ENCODE measurements around the gene CDX1.

The CDX1 gene

GRCh38 chr5:150208187-150209098 lies 41.9 kb downstream of the CDX1 start:
- peak; percentile 72 for DNase-seq (ENCODE audit: low spot score)

DNA sequence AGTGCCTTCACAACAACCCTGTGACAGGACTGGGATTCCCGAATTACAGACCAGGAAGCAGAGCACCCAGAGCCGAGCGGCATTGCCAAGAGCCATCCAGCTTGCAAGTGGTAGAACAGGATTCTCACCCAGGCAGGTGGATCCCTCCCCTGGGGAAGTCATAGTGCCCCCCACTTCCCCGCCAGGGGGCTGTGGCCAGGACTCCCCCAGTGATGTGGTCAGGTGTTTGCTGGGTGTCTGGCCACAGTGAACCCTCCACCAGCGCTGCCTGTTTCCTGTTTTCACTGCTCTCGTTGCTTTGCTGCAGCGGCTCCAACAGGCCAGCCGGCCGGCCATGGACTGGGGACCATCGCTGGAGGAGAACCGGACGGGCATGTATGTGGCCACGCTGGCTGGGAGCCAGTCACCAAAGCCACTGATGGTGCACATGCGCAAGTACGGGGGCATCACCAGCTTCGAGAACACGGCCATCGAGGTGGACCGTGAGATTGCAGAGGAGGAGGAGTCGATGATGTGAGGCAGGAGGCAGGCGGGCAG lies 42.6 kb downstream of the CDX1 start:
- DNase-seq (ENCODE audit: low spot score), result peak; percentile 58

GRCh38 chr5:150210644-150211043 lies 44.1 kb downstream of the CDX1 start:
- DNase-seq (ENCODE audit: low spot score), result no peak

GRCh38 chr5:150211156-150212030 lies 44.8 kb downstream of the CDX1 start:
- no peak for DNase-seq (ENCODE audit: low spot score)

- DNase-seq (ENCODE audit: low spot score), result no peak
Measured at GRCh38 chr5:150213530-150213929, 47.0 kb downstream of the CDX1 start.

DNA sequence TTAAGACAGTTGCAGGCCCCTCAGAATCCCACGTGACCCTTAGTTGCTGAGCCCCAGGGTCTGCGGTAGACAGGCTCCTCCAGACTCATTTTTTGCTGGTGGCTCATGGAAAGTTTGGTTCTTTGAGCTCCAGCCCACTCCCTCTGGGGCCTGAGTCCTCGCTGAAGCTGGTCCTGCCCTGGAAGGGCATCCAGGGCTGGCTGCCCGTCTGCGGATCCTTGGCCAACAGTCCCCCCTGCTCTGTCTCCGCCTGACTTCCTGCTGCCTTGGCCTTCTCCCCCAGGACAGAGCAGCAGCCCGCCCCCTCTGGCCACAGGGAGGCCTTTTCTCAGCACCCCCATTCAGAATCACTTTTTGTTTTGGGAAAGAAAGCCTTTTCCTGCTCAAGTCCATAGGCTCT lies 47.7 kb downstream of the CDX1 start:
- DNase-seq (ENCODE audit: low spot score), result no peak

DNA sequence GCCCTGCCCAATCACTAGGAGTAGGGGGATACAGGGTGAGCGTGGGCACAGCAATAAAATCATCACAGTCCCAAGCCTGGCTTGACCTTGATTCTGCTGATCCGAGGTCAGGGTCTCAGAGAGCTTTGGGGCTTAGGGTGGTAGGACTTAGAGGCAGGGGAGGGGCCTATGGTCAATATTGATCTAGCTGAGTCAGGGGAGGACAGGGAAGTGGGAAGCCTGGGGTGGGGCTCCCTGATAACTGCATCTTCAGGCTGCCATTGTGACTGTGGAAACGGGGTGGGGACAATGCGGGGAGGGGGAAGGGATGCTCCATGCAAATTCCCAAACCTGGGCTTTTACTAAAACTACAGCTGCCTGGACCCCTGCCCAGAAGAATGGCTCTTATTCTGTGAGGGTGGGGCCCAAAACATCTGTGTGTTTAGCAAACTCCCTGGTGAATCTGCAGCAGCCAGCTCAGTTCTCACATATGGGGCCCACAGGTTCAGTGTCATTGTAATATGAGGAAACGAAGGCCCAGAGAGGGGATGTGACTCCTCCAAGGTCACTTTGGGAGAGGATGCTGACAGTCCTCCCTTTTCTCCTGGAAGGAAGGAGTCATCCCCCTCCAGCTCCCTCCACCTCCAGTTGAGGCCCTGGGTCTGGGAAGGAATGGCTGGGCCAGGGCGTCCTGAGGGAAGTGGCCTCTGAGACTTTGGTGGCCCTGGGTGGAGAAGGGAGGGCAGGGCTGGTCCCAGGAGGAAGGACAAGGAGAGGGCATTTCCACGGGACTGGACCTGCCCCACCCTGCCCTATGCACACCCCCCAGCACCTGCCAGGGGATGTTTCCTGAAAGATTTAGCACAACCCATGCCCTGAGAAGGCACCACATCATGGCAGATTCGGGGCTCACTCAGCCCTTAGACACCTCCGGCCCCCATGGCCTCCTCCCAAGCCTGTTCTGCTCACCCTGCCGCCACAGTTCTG lies 49.7 kb downstream of the CDX1 start:
- no peak for DNase-seq (ENCODE audit: low spot score)

- DNase-seq (ENCODE audit: low spot score), result no peak
Measured at GRCh38 chr5:150217038-150217437, 50.5 kb downstream of the CDX1 start.

DNA sequence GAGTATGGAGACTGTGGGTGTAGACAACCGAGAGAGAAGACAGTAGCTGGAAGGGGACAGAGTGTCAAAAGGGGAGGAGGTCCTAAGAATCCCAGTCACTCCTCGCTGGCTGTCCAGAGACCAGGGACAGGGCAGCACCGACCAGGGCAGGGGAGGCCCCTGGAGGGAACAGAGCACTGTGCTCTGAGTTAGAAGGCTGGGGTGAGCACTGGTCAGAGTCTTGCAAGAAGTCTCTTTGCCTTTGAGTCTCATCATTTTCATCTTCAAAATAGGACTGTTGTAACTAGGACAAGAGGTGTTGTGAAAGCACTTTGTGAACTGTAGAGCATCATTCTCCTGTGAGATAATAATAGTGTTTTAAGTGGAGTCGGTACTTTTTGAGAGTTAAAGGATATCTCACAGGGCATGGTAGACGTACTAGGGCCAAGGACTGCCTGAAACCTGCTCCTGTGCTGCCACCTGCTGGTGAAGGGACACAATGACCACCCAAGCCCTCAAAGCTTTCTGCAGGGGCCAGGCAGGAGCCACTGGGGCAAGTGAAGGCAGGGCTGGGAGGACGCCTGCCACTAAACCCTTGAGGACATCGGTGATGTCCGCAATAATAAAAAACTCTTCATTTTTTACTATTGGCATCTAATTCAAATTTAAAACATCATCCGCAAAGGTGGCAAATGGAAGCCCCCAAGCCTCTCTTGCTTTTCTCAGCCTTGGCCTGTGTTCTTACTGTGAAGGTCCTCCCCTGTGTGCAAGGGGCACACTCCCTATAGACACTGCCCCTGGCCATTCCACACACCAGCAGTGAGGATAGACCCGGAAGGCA lies 51.5 kb downstream of the CDX1 start:
- peak; percentile 76 for DNase-seq (ENCODE audit: low spot score)

DNA sequence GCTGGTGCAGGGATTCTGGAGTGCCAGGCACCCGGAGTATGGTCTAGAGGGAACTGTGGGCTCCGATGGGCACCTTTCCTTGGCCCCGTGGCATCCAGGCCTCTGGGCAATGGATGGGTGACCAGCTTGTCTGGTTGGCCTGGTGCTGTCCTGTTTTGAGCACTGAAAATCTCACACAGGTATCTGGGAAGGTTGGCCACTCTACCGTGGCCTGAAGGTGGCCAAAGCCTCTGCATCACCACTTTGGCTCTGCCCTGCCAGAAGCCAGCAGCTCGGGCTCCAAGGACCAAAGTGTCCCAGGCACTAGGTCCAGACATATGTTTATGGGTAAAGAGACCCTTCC lies 52.1 kb downstream of the CDX1 start:
- DNase-seq (ENCODE audit: low spot score), result no peak

- DNase-seq (ENCODE audit: low spot score), result no peak
Measured at GRCh38 chr5:150219142-150219541, 52.6 kb downstream of the CDX1 start.

GRCh38 chr5:150219861-150220260 lies 53.3 kb downstream of the CDX1 start:
- no peak for DNase-seq (ENCODE audit: low spot score)

GRCh38 chr5:150221471-150221870 lies 54.9 kb downstream of the CDX1 start:
- no peak for DNase-seq (ENCODE audit: low spot score)

GRCh38 chr5:150222906-150223305 lies 56.3 kb downstream of the CDX1 start:
- DNase-seq (ENCODE audit: low spot score), result no peak

DNA sequence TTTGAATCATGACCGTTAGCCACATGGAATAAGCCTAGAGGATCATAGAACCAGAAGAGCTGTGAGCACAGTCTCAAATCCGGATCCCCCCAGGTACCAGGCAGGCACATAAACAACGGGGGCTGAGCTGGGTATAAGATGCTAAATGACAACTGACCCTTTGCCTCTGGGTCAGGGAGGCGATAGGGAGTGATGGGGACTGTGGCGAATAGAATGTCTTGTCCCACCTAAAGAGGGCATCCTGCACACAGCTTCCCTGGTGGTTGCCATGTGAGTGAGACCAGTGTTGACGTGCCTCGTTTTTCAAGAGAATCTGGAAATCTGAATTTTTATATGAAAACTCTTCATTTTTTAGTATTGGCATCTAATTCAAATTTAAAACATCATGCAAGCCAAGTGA lies 56.9 kb downstream of the CDX1 start:
- no peak for DNase-seq (ENCODE audit: low spot score)

DNA sequence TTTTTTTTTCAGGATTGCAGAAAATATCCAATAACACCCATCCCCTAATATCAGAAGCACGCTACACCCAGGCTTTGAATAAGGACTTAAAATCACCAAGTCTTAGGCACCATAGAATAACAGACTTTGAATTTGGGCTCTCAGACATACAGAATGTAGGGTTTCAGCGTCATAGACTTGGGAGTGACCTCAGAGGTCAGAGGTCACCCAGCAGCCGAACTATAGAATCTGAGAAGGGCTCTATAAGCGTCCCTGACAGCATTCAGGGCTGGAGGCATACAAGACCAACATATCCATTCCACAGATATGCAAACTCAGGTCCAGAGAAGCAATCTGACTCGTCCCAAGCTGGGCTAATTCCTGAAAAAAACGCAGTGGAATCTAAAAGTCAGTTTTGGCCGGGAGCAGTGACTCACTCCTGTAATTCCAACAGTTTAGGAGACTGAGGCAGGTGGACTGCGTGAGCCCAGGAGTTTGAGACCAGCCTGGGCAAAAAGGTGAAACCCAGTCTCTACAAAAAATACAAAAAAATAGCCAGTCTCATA lies 58.0 kb downstream of the CDX1 start:
- no peak for DNase-seq (ENCODE audit: low spot score)

GRCh38 chr5:150227036-150227435 lies 60.5 kb downstream of the CDX1 start:
- DNase-seq (ENCODE audit: low spot score), result no peak

DNA sequence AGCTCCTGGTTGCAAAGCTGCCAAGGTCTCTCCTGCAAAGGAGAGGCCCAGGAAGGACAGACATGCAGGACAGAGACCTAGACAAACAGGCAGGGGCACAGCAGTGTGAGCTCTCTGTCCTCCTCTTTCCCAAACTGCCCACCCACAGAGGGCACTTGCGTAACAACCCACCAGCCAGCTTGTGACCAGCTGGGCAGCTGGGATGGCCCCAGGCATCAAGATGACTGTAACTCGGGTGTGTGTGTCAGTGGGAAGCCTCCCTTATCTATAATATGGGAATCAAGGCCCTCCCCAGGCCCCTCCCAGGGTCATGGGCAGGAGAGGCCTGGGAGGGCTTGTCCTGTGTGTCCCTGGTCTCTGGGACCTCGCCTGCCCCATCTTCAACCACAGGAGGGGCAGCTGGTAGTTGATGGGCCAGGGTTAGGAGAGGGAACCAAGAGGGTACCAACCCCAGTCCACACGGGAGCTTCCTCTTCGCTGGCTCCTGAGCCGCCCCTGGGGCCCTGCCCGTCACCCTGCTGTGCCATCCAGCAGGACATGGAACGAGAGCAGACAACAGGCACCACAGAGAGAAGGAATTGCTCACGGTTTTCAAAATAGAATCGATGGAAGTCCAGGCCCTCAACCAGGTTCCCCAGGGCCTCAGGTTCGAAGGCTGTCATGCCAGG lies 61.2 kb downstream of the CDX1 start:
- no peak for DNase-seq (ENCODE audit: low spot score)

GRCh38 chr5:150229571-150229970 lies 63.0 kb downstream of the CDX1 start:
- no peak for DNase-seq (ENCODE audit: low spot score)

DNA sequence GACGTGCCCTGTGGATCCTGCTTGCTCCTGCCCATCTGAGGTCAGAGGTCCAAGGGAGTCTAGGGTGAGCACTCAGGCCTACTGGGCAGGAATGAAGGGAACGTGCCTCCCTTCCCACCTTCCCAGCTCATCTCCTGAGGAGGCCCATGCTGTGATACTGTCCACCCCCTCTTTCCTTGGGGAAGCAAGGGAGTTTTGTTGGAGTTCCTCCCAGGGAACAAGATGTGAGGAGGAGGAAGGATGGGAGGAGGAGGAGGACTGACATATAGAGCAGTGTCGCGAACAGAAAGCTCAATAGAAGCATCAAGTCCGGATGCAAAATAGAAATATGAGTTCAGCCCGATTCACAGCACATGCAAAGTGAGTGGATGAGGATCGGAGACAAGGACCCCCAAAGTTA lies 64.3 kb downstream of the CDX1 start:
- no peak for DNase-seq (ENCODE audit: low spot score)
